ENCODE data around the gene IGF2BP2. TPM values are rescaled to one million over a fixed set of nuclear protein-coding genes. Genes with fewer than 3 reads are reported as not detected.
A peak's percentile ranks its signal among the peaks of the same experiment; 100 is the strongest.

Gene IGF2BP2
- total RNA-seq, 1 experiment from 2014 or later, result 135 TPM

- Histone ChIP-seq H3K27me3 (ENCODE audit: insufficient read depth, low read length) (no peaks in the 10 kb centered on the region), H3K9me2 (ENCODE audit: insufficient read depth) (no peaks in the 10 kb centered on the region; the same call in 1 of the 2 replicates), H3K9me3 (ENCODE audit: control insufficient read depth in 1 of 2, insufficient read depth in 1 of 2, low read depth in 1 of 2, low read length in 2 of 2) (no peaks in the 10 kb centered on the region), H4K20me1 (ENCODE audit: insufficient read depth) (no peaks in the 10 kb centered on the region), H3K4me3 (replicated peaks in 1 of 2; ENCODE audit: low read depth in 1 of 2, low read length in 2 of 2) (no peak overlapping the region), H2AFZ (ENCODE audit: low read depth, low read length, poor library complexity, severe bottlenecking) (no peak overlapping the region), H3K4me1 (ENCODE audit: control insufficient read depth in 1 of 2, insufficient read depth in 2 of 2, low read length in 2 of 2) (peaks cover 0 to 5% of the 10 kb centered on the region in 2 experiments; a peak in 1 of 4 replicates), H3K79me2 (ENCODE audit: insufficient read depth, low read length) (peaks cover 54% of the 10 kb centered on the region), H3K4me2 (ENCODE audit: low read length) (no peak overlapping the region), H3K36me3 (ENCODE audit: control insufficient read depth in 1 of 2, insufficient read depth in 2 of 2, low read length in 2 of 2) (peaks cover 24 to 42% of the 10 kb centered on the region in 2 experiments), H3K9ac (ENCODE audit: low read length) (no peak overlapping the region), H3K27ac (ENCODE audit: low read depth, low read length) (no peak overlapping the region)
- no peak for TF ChIP-seq YY1 (IDR thresholded peaks at IDR 0.05; ENCODE audit: extremely low read depth, insufficient replicate concordance, low read depth, low read length)
- TF ChIP-seq CBX3 (IDR thresholded peaks at IDR 0.05; ENCODE audit: low read depth), result 0 out of 2 replicates have a peak, but pooled peaks have one; percentile 23
- ATAC-seq, result no peak
- ChIA-PET POLR2A (interaction anchor here (1.3 kb wide), 1 partner anchor 11 kb away, joined by 5 read pairs; no protein-coding TSS in a partner anchor), CTCF (interaction anchor here (1.1 to 2.0 kb wide), 9 partner anchors 9 to 266 kb away, joined by 3 to 15 read pairs (median 5); no protein-coding TSS in a partner anchor), RAD21 (ENCODE audit: low non-redundant PET in 1 of 2, low total read pairs in 2 of 2, uncharacterized antibody in 2 of 2, unreplicated experiment in 2 of 2) (no interaction called here)
- intact Hi-C loops (cut with micrococcal nuclease), result loop anchor here (5.0 kb wide), 2 partner anchors 54 to 89 kb away; no protein-coding TSS in a partner anchor
- no peak for DNase-seq (ENCODE audit: low read depth, low spot score)
- BruUV-seq (replicated peaks), result no TSS peak
These were observed 146.8 kb downstream of the IGF2BP2 start for GRCh38 chr3:185678027-185678426.

DNA sequence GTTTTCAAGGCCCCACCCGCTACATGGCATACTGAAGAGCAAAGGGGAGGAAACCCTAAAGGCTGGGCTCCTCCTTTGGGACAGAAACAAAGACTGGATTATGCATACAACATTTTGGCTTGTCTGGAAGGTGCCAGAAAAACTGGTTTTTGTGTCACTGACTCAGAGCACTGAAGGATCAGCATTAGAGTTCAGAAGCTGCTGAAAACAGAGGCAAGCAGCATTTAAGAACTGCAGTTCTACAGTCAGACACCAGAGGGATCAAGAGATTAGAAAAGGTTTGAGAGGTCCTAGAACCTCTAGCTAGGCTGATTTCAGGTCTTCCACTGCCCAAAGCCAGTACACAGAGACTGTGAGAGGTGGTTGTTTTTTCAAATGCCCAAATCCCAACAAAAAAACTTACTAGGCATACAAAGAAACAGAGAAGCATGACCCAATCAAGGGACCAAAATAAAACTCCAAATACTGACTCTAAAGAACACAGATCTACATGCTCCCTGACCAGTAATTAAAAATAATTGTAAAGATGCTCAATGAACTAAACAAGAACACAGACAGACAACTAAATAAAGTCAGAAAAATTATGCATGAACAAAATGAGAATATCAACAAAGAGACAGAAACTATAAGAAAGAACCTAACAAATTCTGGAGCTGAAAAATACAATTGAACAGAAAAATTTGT is 147.6 kb downstream of the IGF2BP2 start:
- ATAC-seq (peak; percentile 94), DNase-seq (ENCODE audit: low read depth, low spot score) (peak; percentile 69)
- no peaks in the 10 kb centered on the region for H4K20me1 ChIP-seq (ENCODE audit: insufficient read depth)
- H3K79me2 ChIP-seq (ENCODE audit: insufficient read depth, low read length), result peaks cover 47% of the 10 kb centered on the region
- peaks cover 0 to 5% of the 10 kb centered on the region in 2 experiments; a peak in 1 of 4 replicates for H3K4me1 ChIP-seq (ENCODE audit: control insufficient read depth in 1 of 2, insufficient read depth in 2 of 2, low read length in 2 of 2)
- no TSS peak for BruUV-seq (replicated peaks)
- POLR2A ChIA-PET, result interaction anchor here (1.3 kb wide), 1 partner anchor 12 kb away, joined by 5 read pairs; no protein-coding TSS in a partner anchor
- H3K36me3 ChIP-seq (ENCODE audit: control insufficient read depth in 1 of 2, insufficient read depth in 2 of 2, low read length in 2 of 2), result peaks cover 30 to 44% of the 10 kb centered on the region in 2 experiments
- H3K4me3 ChIP-seq (replicated peaks in 1 of 2; ENCODE audit: low read depth in 1 of 2, low read length in 2 of 2), result no peak overlapping the region
- CTCF ChIA-PET, result interaction anchor here (0.8 to 2.0 kb wide), 9 partner anchors 9 to 266 kb away, joined by 3 to 15 read pairs (median 5); no protein-coding TSS in a partner anchor
- H2AFZ ChIP-seq (ENCODE audit: low read depth, low read length, poor library complexity, severe bottlenecking), result no peak overlapping the region
- no peak for TF ChIP-seq TCF7L2 (IDR thresholded peaks at IDR 0.05; ENCODE audit: borderline replicate concordance, extremely low read depth, insufficient read depth, insufficient read length)
- TF ChIP-seq, protein P1, sequence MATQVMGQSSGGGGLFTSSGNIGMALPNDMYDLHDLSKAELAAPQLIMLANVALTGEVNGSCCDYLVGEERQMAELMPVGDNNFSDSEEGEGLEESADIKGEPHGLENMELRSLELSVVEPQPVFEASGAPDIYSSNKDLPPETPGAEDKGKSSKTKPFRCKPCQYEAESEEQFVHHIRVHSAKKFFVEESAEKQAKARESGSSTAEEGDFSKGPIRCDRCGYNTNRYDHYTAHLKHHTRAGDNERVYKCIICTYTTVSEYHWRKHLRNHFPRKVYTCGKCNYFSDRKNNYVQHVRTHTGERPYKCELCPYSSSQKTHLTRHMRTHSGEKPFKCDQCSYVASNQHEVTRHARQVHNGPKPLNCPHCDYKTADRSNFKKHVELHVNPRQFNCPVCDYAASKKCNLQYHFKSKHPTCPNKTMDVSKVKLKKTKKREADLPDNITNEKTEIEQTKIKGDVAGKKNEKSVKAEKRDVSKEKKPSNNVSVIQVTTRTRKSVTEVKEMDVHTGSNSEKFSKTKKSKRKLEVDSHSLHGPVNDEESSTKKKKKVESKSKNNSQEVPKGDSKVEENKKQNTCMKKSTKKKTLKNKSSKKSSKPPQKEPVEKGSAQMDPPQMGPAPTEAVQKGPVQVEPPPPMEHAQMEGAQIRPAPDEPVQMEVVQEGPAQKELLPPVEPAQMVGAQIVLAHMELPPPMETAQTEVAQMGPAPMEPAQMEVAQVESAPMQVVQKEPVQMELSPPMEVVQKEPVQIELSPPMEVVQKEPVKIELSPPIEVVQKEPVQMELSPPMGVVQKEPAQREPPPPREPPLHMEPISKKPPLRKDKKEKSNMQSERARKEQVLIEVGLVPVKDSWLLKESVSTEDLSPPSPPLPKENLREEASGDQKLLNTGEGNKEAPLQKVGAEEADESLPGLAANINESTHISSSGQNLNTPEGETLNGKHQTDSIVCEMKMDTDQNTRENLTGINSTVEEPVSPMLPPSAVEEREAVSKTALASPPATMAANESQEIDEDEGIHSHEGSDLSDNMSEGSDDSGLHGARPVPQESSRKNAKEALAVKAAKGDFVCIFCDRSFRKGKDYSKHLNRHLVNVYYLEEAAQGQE (IDR thresholded peaks at IDR 0.05; ENCODE audit: low read depth), result no peak
- TF ChIP-seq CTCF (IDR thresholded peaks at IDR 0.05 in 2 of 3, conservative IDR thresholded peaks at IDR 0.05 in 1 of 3; ENCODE audit: borderline replicate concordance in 1 of 3, insufficient read depth in 1 of 3, low read depth in 2 of 3, low read length in 2 of 3), result peak; percentile 62 to 78 (median 71); a peak in 5 of 6 replicates
- no peak for TF ChIP-seq EZH2phosphoT487 (IDR thresholded peaks at IDR 0.05; ENCODE audit: borderline replicate concordance)
- TF ChIP-seq RAD21 (IDR thresholded peaks at IDR 0.05; ENCODE audit: low read depth), result peak; percentile 85
- no peak for TF ChIP-seq POLR2A (IDR thresholded peaks at IDR 0.05; ENCODE audit: borderline replicate concordance, extremely low read depth, insufficient read depth, insufficient read length)
- TF ChIP-seq SRF (IDR thresholded peaks at IDR 0.05; ENCODE audit: low read depth), result no peak
- no peak overlapping the region for H3K4me2 ChIP-seq (ENCODE audit: low read length)
- no peak overlapping the region for H3K27ac ChIP-seq (ENCODE audit: low read depth, low read length)
- no peaks in the 10 kb centered on the region for H3K9me3 ChIP-seq (ENCODE audit: control insufficient read depth in 1 of 2, insufficient read depth in 1 of 2, low read depth in 1 of 2, low read length in 2 of 2)
- intact Hi-C loops (cut with micrococcal nuclease), result loop anchor here (5.0 kb wide), 2 partner anchors 55 to 90 kb away; no protein-coding TSS in a partner anchor
- no peaks in the 10 kb centered on the region; the same call in 1 of the 2 replicates for H3K9me2 ChIP-seq (ENCODE audit: insufficient read depth)
- RAD21 ChIA-PET (ENCODE audit: low non-redundant PET in 1 of 2, low total read pairs in 2 of 2, uncharacterized antibody in 2 of 2, unreplicated experiment in 2 of 2), result interaction anchor here (0.7 kb wide), 2 partner anchors 40 kb away, joined by 3 read pairs; no protein-coding TSS in a partner anchor
- no peak overlapping the region for H3K9ac ChIP-seq (ENCODE audit: low read length)
- no peaks in the 10 kb centered on the region for H3K27me3 ChIP-seq (ENCODE audit: insufficient read depth, low read length)

Data from HCT116 (cell line).